Measurements from ENCODE around the gene DISP2. TPM values are rescaled to one million over a fixed set of nuclear protein-coding genes. Genes with fewer than 3 reads are reported as not detected.

Gene DISP2, protein sequence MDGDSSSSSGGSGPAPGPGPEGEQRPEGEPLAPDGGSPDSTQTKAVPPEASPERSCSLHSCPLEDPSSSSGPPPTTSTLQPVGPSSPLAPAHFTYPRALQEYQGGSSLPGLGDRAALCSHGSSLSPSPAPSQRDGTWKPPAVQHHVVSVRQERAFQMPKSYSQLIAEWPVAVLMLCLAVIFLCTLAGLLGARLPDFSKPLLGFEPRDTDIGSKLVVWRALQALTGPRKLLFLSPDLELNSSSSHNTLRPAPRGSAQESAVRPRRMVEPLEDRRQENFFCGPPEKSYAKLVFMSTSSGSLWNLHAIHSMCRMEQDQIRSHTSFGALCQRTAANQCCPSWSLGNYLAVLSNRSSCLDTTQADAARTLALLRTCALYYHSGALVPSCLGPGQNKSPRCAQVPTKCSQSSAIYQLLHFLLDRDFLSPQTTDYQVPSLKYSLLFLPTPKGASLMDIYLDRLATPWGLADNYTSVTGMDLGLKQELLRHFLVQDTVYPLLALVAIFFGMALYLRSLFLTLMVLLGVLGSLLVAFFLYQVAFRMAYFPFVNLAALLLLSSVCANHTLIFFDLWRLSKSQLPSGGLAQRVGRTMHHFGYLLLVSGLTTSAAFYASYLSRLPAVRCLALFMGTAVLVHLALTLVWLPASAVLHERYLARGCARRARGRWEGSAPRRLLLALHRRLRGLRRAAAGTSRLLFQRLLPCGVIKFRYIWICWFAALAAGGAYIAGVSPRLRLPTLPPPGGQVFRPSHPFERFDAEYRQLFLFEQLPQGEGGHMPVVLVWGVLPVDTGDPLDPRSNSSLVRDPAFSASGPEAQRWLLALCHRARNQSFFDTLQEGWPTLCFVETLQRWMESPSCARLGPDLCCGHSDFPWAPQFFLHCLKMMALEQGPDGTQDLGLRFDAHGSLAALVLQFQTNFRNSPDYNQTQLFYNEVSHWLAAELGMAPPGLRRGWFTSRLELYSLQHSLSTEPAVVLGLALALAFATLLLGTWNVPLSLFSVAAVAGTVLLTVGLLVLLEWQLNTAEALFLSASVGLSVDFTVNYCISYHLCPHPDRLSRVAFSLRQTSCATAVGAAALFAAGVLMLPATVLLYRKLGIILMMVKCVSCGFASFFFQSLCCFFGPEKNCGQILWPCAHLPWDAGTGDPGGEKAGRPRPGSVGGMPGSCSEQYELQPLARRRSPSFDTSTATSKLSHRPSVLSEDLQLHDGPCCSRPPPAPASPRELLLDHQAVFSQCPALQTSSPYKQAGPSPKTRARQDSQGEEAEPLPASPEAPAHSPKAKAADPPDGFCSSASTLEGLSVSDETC (N-terminal part only)
- under 0.01 and 0.14 TPM in 2 replicates for total RNA-seq

DNA sequence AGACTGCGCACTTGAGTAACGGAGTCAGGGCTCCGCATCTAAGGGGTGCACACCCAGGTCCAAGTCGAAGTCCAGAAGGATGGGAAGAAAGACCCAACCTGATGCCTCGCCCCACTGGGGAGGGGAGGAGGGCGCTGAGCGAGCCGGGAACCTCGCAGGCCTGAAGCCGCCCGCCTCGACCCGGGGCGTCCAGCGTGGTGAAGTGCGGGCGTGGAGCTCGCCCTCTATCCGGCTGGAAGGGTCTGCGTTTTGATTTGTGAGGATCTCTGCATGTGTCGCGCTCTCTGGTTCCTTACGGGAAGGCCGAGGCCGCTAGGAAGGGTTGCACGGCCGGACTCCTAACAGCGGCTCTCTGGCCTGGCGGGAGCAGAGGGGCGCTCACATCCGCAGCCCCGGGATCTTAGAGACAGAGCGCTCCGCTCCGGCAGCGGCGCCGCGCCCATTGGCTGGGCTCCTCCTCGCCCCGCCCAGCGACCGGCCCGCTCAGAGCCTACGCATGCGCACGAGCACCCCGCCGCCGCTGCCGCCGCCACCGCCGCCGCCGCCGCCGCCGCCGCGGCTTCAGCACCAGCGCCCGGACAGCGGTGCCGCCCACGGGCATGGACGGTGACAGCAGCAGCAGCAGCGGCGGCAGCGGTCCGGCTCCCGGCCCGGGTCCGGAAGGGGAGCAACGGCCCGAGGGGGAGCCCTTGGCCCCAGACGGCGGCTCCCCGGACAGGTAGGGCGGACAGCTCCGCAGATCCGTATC is at the start of gene DISP2:
Gene DISP2, plus strand, starts transcription at position 497 of the 748 bp plus-strand sequence. Its CDS starts 103 bp downstream, at position 600.

DNA sequence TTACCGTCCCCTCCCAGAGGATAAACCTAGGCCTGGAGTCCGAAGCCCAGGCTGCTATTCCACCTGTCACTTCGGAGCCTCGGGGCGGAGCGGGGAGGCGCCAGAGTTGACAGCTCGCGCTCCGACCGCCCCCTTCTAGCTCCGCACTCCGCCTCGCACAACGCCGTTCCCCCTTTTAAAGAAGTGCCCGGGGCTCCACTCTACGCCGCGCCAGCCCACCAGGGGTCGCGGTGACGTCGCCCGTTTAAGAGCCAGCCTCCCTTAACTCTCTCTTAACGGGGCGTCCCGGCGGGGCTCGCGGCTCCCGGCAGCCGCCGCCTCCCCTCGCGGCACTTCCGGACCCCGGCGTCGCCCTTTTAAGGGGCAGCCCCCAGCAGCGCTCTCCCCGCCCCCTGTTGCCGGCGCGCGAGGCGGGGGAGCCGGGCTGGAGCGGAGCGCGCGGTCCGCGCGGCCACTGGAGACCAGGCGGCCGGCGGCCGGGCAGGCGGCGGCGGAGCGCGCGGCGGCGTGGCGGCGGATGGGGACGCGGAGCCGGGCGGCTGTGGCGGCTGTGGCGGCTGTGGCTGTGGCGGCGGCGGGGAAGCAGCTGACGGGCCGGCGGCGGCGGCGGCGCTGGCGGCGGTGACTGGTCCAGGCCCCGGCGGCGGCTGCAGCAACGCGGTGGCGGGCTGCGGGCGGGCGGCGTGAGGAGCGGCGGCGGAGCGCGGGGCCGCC is 34.6 kb upstream of the DISP2 start, which contains the start of gene INAFM2:
Gene INAFM2, plus strand, starts transcription at position 454 of the 714 bp plus-strand sequence. CDS start 364 bp downstream, outside the sequence.

DNA sequence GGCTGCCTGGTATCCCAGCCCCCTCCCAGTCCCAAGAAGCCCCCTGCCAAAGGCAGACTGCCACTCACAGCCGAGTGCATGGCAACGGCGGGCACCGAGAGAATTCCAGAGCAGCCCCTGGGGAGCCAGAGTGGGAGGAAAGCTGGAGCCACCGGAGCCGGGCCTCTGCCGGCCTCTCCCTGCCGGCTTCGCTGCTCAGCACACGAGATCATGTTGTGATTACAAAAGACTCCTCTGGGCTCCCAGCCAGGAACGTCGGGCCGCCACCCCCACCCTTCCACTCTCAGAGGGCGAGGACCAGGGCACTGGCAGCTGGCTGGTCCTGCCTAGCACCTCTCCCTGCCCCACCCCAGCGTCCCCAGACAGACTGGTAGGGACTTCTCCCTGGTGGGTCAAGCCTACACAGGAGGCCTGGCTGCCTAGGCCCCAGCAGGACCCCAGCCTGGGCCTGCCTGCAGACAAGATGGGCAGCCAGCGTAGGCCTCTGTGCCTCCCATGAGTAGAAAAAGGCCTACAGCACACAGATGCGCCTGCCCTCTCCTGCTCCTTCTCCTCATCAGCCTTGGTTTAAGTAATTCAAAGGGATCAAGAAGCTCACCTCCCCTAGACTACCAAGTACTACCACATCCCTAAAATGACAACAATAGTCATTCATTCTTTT is 17.1 kb upstream of the DISP2 start, which contains the start of gene CCDC9B:
Gene CCDC9B, minus strand, starts transcription at position 200 of the 661 bp plus-strand sequence. Its CDS starts 120 bp downstream, at position 80.

GRCh38 chr15:40382580-40383456 is 24.8 kb downstream of the DISP2 start, which contains the start of gene KNSTRN:
Gene KNSTRN, plus strand, starts transcription at chr15:40382721. Its CDS starts 115 bp downstream, at chr15:40382836.

GRCh38 chr15:40405501-40406381 is 47.7 kb downstream of the DISP2 start, which contains the start of gene IVD:
Gene IVD, plus strand, starts transcription at chr15:40405795. Its CDS starts 33 bp downstream, at chr15:40405828.

Other genes starting within 250 kb of the DISP2 start
- gene BMF, start 249.3 kb upstream of the DISP2 start, total RNA-seq = 0.78 and 1.0 TPM in 2 replicates
- gene BUB1B, start 197.2 kb upstream of the DISP2 start, total RNA-seq = 20.2 and 20.3 TPM in 2 replicates
- gene PAK6, start 119.2 kb upstream of the DISP2 start, total RNA-seq = 36.9 and 39.2 TPM in 2 replicates
- gene ANKRD63, start 75.2 kb upstream of the DISP2 start, total RNA-seq = not detected in 2 replicates
- gene PLCB2, start 50.3 kb upstream of the DISP2 start, total RNA-seq = 0.28 and 1.4 TPM in 2 replicates
- gene INAFM2, start 34.5 kb upstream of the DISP2 start, total RNA-seq = 12.5 and 16.4 TPM in 2 replicates
- gene CCDC9B, start 17.3 kb upstream of the DISP2 start, total RNA-seq = 4.1 and 28.8 TPM in 2 replicates
- gene PHGR1, start 7.2 kb upstream of the DISP2 start, total RNA-seq = not detected in 2 replicates
- gene KNSTRN, start 24.5 kb downstream of the DISP2 start, total RNA-seq = 29.9 and 39.5 TPM in 2 replicates
- 16.2 and 28.3 TPM in 2 replicates for gene IVD, start 47.6 kb downstream of the DISP2 start, total RNA-seq
- gene BAHD1, start 82.7 kb downstream of the DISP2 start, total RNA-seq = 11.1 and 14.5 TPM in 2 replicates
- gene CHST14, start 112.8 kb downstream of the DISP2 start, total RNA-seq = 8.9 and 9.5 TPM in 2 replicates
- 8.0 and 17.8 TPM in 2 replicates for gene CCDC32, start 206.8 kb downstream of the DISP2 start, total RNA-seq
- gene RPUSD2, start 211.1 kb downstream of the DISP2 start, total RNA-seq = 13.7 and 16.2 TPM in 2 replicates
- 12.6 and 20.0 TPM in 2 replicates for gene KNL1, start 236.0 kb downstream of the DISP2 start, total RNA-seq

Measured in airway epithelial cell (primary cell).